Testis (tissue), 3 donors: ENCODE results near the gene CDH5. TPM values are rescaled to one million over a fixed set of nuclear protein-coding genes. Genes with fewer than 3 reads are reported as not detected.

Experiments used
- DNase-seq: peaks from one replicate; pipeline ENCODE4 v3.0.0-alpha.2; 2019
- H3K27ac ChIP-seq, 2 donors: fragments of 200-600 bp; sonication (generic); one replicate each; pipeline ENCODE4 v1.5.1; 2019
- H3K27me3 ChIP-seq: fragments of 200-600 bp; sonication (generic); one replicate; pipeline ENCODE4 v1.5.1; 2019
- H3K36me3 ChIP-seq: fragments of 200-600 bp; sonication (generic); one replicate; pipeline ENCODE4 v1.5.1; 2017; ENCODE audit warnings: low read depth; ENCODE audit errors: missing control alignments
- H3K4me1 ChIP-seq: fragments of 200-600 bp; sonication (generic); one replicate; pipeline ENCODE4 v1.5.1; 2019
- H3K4me3 ChIP-seq, 2 donors: fragments of 200-600 bp; sonication (generic); one replicate each; pipeline ENCODE4 v1.5.1; 2017 to 2019
- H3K9me3 ChIP-seq: fragments of 200-600 bp; sonication (generic); one replicate; pipeline ENCODE4 v1.5.1; 2017
- CTCF ChIP-seq, 3 experiments: fragments of 450-650 bp in 2 of 3; fragments of 200-600 bp in 1 of 3; sonication (generic) in 1 of 3; IDR thresholded peaks; one replicate each; pipeline ENCODE4 v1.5.1; 2016 to 2019; ENCODE audit warnings: antibody characterized with exemption in 3 of 3, mild to moderate bottlenecking in 2 of 3, moderate library complexity in 1 of 3
- POLR2A ChIP-seq: fragments of 450-650 bp; IDR thresholded peaks from one replicate; pipeline ENCODE4 v1.6.1; 2017; ENCODE audit warnings: antibody characterized with exemption, mild to moderate bottlenecking, moderate library complexity
- WGBS, 2 donors: methylation state at CpG; one replicate each; pipeline ENCODE4 v1.1.5; 2018; 5-methylcytosine and 5-hydroxymethylcytosine counted together
- intact Hi-C: fragments of 100-400 bp; cut with DNase I; formaldehyde crosslinking; loops from one replicate; pipeline ENCODE4 v1.15.1; 2023; ENCODE audit warnings: low total_unique reads
- polyA plus RNA-seq: library from polyadenylated mRNA; stranded (reverse); fragments of 350-450 nt; fragmentation: Illumina TruSeq; extraction: RNeasy Lipid Tissue Mini Kit (QIAGEN cat#74804); gene quantifications from one replicate; pipeline ENCODE4 v1.2.3, GENCODE V29; 2014; ENCODE audit warnings: low read depth, low replicate concordance; ENCODE audit not compliant: insufficient read depth
- total RNA-seq, 2 donors: library from RNA; depleted of rRNA; stranded (reverse); fragments of >200 nt; gene quantifications; one replicate each; pipeline ENCODE4 v1.2.3, GENCODE V29; 2016

CDH5 gene
- total and polyA plus RNA-seq, 3 donors from 2014 or later = 22.1 to 40.6 (median 23.8) TPM

- DNase-seq = no peak
- no peak for TF ChIP-seq CTCF (IDR thresholded peaks at IDR 0.05)
- no peak for TF ChIP-seq POLR2A
- 75 to 100% methylated on average over 1 to 3 of the region's 3 CpGs for WGBS, 2 donors
- Histone ChIP-seq H3K4me3 (no peak overlapping the region), H3K4me1 (no peaks in the 10 kb centered on the region), H3K27me3 (no peaks in the 10 kb centered on the region), H3K9me3 (no peaks in the 10 kb centered on the region), H3K27ac (no peak overlapping the region), H3K36me3 (no peaks in the 10 kb centered on the region)
- intact Hi-C loops = no loop called here
These were observed 10.8 kb downstream of the CDH5 start for GRCh38 chr16:66377324-66377723.

- Histone ChIP-seq H3K9me3 (no peaks in the 10 kb centered on the region), H3K27ac (no peak overlapping the region), H3K36me3 (no peaks in the 10 kb centered on the region), H3K27me3 (no peaks in the 10 kb centered on the region), H3K4me1 (no peaks in the 10 kb centered on the region), H3K4me3 (no peak overlapping the region)
- no peak for DNase-seq
- TF ChIP-seq CTCF (IDR thresholded peaks at IDR 0.05) (no peak), POLR2A (no peak)
- intact Hi-C loops = no loop called here
- 86 to 88% methylated on average over 15 to 18 of the region's 18 CpGs for WGBS, 2 donors
These were observed 12.5 kb downstream of the CDH5 start for GRCh38 chr16:66378741-66379570.

GRCh38 chr16:66379571-66379941 lies 13.1 kb downstream of the CDH5 start:
- no peaks in the 10 kb centered on the region for H3K9me3 ChIP-seq
- DNase-seq = no peak
- H3K36me3 ChIP-seq = no peaks in the 10 kb centered on the region
- no peak for TF ChIP-seq CTCF (IDR thresholded peaks at IDR 0.05)
- no peak for TF ChIP-seq POLR2A
- 94 to 99% methylated on average over 3 of the region's 3 CpGs for WGBS, 2 donors
- intact Hi-C loops = no loop called here
- no peak overlapping the region for H3K4me3 ChIP-seq
- no peaks in the 10 kb centered on the region for H3K4me1 ChIP-seq
- no peaks in the 10 kb centered on the region for H3K27me3 ChIP-seq
- no peak overlapping the region for H3K27ac ChIP-seq

- Histone ChIP-seq H3K9me3 (no peaks in the 10 kb centered on the region), H3K27me3 (no peaks in the 10 kb centered on the region), H3K4me1 (no peaks in the 10 kb centered on the region), H3K36me3 (no peaks in the 10 kb centered on the region), H3K27ac (no peak overlapping the region), H3K4me3 (no peak overlapping the region)
- DNase-seq = no peak
- 58 to 75% methylated on average over 3 of the region's 3 CpGs for WGBS, 2 donors
- intact Hi-C loops = no loop called here
- no peak for TF ChIP-seq POLR2A
- no peak for TF ChIP-seq CTCF (IDR thresholded peaks at IDR 0.05)
These were observed 13.9 kb downstream of the CDH5 start for GRCh38 chr16:66380421-66380820.
